ENCODE data around the gene SHROOM3.

DNA sequence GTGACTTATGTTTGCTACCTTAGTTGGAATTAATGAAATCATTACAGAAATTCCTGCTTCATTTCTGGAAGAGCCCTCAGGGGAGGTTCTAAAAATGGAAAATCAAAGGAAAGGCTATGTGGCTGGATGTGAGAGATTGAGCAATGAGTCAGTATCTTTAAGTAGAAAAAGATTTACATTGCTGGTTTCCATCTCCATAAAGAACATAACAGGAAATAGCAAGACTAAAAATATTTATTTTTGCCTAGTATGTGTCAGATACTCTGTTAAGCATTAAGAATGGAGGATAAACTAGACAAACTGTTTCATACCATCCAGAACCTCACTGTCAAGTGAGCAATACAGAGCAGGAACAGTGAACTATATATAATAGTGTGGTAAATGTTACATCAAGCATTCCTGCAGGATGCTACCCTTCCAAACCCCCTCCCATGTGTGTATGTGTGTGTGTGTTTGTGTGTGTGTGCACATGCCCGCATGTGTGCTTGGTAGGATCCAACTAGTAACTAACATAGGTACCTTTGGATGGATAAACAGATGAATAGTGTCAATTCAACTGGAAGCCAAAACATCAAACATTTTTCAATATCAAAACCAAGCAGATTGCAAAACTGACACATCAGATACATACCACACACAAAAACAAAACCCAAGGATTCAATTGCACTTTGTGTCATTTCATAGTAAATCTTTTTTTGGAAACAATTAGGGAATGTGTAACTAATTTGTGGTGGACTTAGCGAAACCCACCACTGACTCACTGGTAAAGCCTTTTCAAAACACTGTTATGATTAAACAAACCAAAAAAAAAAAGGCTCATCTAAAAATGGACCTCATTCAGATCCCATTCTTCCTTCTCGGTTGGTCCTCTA is 223.4 kb downstream of the SHROOM3 start:
- TF ChIP-seq GATA2 (IDR thresholded peaks at IDR 0.05; ENCODE audit: low read depth, low read length) (no peak), GATA3 (IDR thresholded peaks at IDR 0.05; ENCODE audit: low read depth, low read length) (no peak)

All from SH-SY5Y (cell line).